ENCODE results near the gene CDH4. TPM values are rescaled to one million over a fixed set of nuclear protein-coding genes. Genes with fewer than 3 reads are reported as not detected.
"Not testable (repeated sequence)": the region's sequence is repeated elsewhere in the genome, so short reads cannot be mapped to it uniquely, and the experiment has no call there.

The CDH4 gene
- total RNA-seq, 1 donor from 2014 or later = 0.99 TPM

DNA sequence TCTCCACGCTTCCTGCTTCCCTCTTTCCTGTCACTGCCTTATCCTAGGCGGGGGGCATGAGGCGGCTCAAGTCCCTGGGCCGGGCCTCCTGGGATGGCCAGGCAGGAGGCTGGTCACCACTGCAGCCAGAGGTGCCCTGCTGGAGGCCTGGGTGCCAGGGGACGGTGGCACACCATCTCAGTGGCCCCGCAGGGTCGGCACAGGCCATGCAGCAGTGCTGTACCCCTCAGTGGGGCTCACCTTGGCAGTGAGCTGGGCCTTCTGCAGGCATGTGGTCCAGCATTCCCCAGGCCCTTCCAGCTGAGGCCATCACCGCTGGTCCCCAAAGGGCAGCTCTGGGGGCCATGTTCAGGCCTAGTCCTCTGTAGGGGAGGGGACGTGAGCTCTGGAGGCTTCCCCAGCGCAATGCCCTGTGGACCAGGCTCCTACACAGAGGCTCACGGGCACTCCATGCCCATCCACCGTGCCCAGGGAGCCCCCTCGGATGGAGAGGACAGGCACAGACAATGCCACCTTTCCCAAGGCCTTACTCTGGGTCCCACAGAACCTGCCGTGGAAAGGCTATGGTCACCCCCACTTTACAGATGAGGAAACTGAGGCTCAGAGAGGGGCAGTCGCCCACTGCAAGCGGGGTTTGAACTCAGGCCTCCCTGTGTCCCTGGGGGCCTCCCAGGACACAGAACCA is 689.8 kb downstream of the CDH4 start:
- no peaks in the 10 kb centered on the region for H3K27me3 Mint-ChIP-seq (ENCODE audit: low read depth)
- H3K4me3 Mint-ChIP-seq (ENCODE audit: unreplicated experiment) = no peak overlapping the region
- H3K36me3 Mint-ChIP-seq (ENCODE audit: low read depth) = no peaks in the 10 kb centered on the region
- no peaks in the 10 kb centered on the region for H3K4me1 Mint-ChIP-seq (ENCODE audit: low read depth)
- no peaks in the 10 kb centered on the region for H3K9me3 Mint-ChIP-seq (ENCODE audit: low read depth)
- TF ChIP-seq CTCF (IDR thresholded peaks at IDR 0.05) = no peak
- no peak overlapping the region for H3K27ac Mint-ChIP-seq (ENCODE audit: unreplicated experiment)
- peak; percentile 83 for DNase-seq (ENCODE audit: low spot score)

GRCh38 chr20:61942526-61942925 is 690.5 kb downstream of the CDH4 start:
- peak; percentile 69 for DNase-seq (ENCODE audit: low spot score)
- Mint-ChIP-seq H3K27me3 (ENCODE audit: low read depth) (no peaks in the 10 kb centered on the region), H3K4me3 (ENCODE audit: unreplicated experiment) (no peak overlapping the region), H3K9me3 (ENCODE audit: low read depth) (no peaks in the 10 kb centered on the region), H3K27ac (ENCODE audit: unreplicated experiment) (no peak overlapping the region), H3K36me3 (ENCODE audit: low read depth) (no peaks in the 10 kb centered on the region), H3K4me1 (ENCODE audit: low read depth) (no peaks in the 10 kb centered on the region)
- no peak for TF ChIP-seq CTCF (IDR thresholded peaks at IDR 0.05)

DNA sequence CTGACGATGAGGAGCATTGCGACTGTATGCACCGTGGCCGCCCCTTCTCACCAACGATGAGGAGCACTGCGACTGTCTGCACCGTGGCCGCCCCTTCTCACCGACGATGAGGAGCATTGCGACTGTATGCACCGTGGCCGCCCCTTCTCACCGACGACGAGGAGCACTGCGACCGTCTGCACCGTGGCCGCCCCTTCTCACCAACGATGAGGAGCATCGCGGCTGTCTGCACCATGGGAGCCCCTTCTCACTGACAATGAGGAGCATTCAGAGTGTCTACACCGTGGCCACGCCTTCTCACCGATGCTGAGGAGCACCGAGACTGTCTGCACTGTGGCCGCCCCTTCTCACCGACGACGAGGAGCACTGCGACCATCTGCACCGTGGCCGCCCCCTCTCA is 692.9 kb downstream of the CDH4 start:
- H3K27ac Mint-ChIP-seq (ENCODE audit: unreplicated experiment); H3K4me3 Mint-ChIP-seq (ENCODE audit: unreplicated experiment); H3K9me3 Mint-ChIP-seq (ENCODE audit: low read depth); H3K36me3 Mint-ChIP-seq (ENCODE audit: low read depth); H3K4me1 Mint-ChIP-seq (ENCODE audit: low read depth); H3K27me3 Mint-ChIP-seq (ENCODE audit: low read depth): not testable (repeated sequence)
- peak; percentile 14 for DNase-seq (ENCODE audit: low spot score)

DNA sequence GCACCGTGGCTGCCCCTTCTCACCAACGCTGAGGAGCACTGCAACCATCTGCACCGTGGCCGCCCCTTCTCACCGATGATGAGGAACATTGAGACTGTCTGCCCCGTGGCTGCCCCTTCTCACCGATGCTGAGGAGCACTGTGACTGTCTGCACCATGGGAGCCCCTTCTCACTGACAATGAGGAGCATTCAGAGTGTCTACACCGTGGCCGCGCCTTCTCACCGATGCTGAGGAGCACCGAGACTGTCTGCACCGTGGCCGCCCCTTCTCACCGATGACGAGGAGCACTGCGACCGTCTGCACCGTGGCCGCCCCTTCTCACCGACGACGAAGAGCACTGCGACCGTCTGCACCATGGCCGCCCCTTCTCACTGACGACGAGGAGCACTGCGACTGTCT is 693.4 kb downstream of the CDH4 start:
- DNase-seq (ENCODE audit: low spot score) = peak; percentile 83
- not testable (repeated sequence) for H3K4me3 Mint-ChIP-seq (ENCODE audit: unreplicated experiment); H3K9me3 Mint-ChIP-seq (ENCODE audit: low read depth); H3K27me3 Mint-ChIP-seq (ENCODE audit: low read depth); H3K36me3 Mint-ChIP-seq (ENCODE audit: low read depth); H3K4me1 Mint-ChIP-seq (ENCODE audit: low read depth); H3K27ac Mint-ChIP-seq (ENCODE audit: unreplicated experiment)

- not testable (repeated sequence) for H3K9me3 Mint-ChIP-seq (ENCODE audit: low read depth); H3K4me1 Mint-ChIP-seq (ENCODE audit: low read depth); H3K36me3 Mint-ChIP-seq (ENCODE audit: low read depth); H3K4me3 Mint-ChIP-seq (ENCODE audit: unreplicated experiment); H3K27me3 Mint-ChIP-seq (ENCODE audit: low read depth); H3K27ac Mint-ChIP-seq (ENCODE audit: unreplicated experiment)
- peak; percentile 18 for DNase-seq (ENCODE audit: low spot score)
Observed at GRCh38 chr20:61948056-61948455, 696.0 kb downstream of the CDH4 start.

DNA sequence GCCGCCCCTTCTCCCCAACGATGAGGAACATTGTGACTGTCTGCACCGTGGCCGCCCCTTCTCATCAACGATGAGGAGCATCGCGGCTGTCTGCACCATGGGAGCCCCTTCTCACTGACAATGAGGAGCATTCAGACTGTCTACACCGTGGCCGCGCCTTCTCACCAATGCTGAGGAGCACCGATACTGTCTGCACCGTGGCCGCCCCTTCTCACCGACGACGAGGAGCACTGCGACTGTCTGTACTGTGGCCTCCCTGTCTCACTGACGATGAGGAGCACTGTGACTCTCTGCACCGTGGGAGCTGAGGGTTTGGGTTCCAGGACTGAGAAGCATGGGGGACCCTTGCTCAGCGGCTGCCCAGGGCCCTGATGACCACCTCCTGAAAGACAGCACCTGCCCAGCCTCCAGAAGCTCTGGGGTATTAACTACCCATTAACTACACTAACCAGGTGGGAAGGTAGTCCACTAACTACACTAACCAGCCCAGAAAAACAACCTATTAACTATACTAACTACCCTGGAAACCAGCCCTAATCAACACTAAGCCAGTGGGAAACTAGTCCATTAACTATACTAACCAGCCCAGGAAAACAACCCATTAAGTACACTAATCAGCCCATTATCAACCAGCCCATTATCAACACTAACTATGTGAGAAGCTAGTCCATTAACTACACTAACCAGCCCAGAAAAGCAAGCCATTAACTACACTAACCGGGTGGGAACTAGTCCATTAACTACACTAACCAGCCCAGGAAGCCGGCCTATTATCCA is 696.7 kb downstream of the CDH4 start:
- Mint-ChIP-seq H3K27ac (ENCODE audit: unreplicated experiment) (no peak overlapping the region), H3K9me3 (ENCODE audit: low read depth) (no peaks in the 10 kb centered on the region), H3K36me3 (ENCODE audit: low read depth) (no peaks in the 10 kb centered on the region), H3K27me3 (ENCODE audit: low read depth) (no peaks in the 10 kb centered on the region), H3K4me1 (ENCODE audit: low read depth) (peaks cover 2% of the 10 kb centered on the region), H3K4me3 (ENCODE audit: unreplicated experiment) (no peak overlapping the region)
- peak; percentile 52 for DNase-seq (ENCODE audit: low spot score)
- TF ChIP-seq CTCF (IDR thresholded peaks at IDR 0.05) = no peak
